HG02970 (cell line): Measurements from ENCODE around the gene GAS2L2.

Experiments
- ATAC-seq: cut with Tn5 transposase; IDR thresholded peaks from one replicate; pipeline ENCODE4 v1.9.1; 2021; ENCODE audit warnings: mild to moderate bottlenecking, moderate library complexity, moderate number of reproducible peaks; ENCODE audit not compliant: unreplicated experiment, low FRiP score

GAS2L2 gene

GRCh38 chr17:35730400-35731005 lies 22.5 kb downstream of the GAS2L2 start:
- ATAC-seq = no peak

DNA sequence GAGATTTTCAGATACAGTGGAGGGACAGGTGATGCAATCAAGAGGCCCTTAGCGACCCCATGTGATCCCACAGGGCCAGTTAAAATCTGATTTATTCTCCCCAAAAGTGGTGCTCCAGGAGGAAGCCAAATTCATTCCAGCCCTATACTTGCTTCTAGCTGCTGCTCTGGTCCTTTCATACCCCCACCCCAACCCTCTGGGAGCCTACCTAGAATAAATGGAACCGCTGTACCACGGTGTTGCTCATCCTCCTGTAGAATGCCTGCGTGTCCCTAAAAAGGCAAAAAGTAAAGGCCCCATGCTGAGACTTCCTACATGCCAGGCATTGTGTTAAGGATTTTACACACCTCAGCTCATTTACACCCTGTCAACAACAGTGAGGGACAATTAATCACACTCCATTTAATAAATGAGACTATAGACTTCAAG lies 23.6 kb downstream of the GAS2L2 start:
- ATAC-seq = no peak

GRCh38 chr17:35728551-35728950 lies 24.5 kb downstream of the GAS2L2 start:
- ATAC-seq = no peak

- ATAC-seq = no peak
Observed at GRCh38 chr17:35727635-35728034, 25.4 kb downstream of the GAS2L2 start.

GRCh38 chr17:35726953-35727460 lies 26.0 kb downstream of the GAS2L2 start:
- ATAC-seq = no peak

GRCh38 chr17:35726127-35726952 lies 26.7 kb downstream of the GAS2L2 start:
- no peak for ATAC-seq

GRCh38 chr17:35725802-35726126 lies 27.3 kb downstream of the GAS2L2 start:
- no peak for ATAC-seq

DNA sequence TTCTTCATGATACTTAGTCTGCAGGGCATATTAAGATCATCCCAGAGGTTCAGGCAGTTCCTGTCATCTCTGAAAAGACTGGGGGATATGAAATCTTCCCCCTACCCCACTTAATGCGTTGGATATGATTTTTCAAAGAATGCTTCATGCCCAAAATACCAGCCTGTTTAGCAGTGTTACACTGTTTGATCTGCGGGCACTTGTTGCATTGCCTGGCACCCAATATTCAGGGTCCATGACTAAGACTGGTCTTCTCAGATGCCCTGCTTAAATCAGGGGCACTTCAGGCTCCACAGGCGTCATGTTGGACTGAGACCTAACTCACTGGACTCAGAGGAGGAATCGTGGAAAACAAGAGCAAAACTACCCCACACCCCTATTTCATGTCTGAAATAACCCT lies 28.0 kb downstream of the GAS2L2 start:
- ATAC-seq = no peak

DNA sequence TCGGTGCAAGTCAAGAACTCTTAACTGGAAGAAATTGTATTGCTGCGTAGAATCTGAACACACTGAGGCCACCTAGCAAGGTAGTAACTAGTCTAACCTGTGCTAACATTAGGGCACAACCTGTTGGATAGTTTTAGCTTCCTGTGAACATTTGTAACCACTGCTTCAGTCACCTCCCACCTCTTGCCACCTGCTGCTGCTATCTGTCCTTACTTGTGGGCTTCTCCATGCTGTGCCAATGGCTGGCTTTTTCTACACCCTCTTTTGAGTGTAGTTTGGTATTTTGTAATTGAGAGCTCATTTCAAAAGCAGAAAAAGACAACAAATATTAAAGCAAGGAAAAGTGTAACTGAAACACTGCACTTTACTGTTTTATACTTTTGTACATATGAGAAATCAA lies 29.3 kb downstream of the GAS2L2 start:
- ATAC-seq = no peak

DNA sequence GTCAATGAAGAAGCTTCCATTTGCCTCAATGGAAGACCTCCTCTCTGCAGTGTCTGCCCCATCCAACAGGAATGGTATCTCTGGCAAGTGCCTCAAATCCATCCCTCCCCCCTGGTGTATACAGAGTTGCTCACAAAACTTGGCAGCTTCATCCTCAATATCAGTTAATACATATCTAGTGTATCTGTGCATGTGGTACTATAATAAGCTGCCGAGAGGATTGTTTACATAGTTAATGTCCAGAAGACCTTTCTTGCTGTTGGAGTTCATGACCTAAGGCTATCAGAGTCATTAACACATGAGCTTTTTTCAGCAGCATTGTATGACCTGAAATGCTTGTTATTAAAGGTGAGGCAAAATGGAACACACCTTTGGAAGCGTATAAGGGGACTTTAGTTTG lies 35.6 kb downstream of the GAS2L2 start:
- ATAC-seq = no peak

DNA sequence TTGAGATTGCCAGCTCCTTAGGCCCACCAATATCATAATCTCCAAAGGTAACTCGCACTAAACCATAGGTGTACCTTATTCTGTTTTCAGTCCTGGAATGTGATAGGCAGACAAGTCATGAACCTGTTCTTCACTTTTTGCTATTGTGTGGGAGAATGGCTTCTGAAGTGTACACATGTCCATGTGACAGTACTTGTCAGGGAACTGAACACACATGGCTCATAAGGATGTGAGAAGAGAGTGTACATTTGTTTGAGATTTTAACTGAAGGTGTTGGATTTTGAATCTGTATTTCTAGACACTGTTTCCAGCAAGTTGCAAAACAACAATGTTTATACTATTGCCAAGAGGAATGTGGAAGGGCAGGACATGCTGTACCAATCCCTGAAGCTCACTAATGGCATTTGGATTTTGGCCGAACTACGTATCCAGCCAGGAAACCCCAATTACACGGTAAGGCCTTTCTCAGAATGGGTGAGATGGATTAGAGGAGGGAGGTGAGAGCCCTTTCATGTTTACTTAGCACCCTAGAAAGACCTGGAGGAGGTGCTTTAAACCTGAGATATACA lies 36.1 kb downstream of the GAS2L2 start:
- ATAC-seq = no peak

GRCh38 chr17:35716173-35716572 lies 36.9 kb downstream of the GAS2L2 start:
- no peak for ATAC-seq

- ATAC-seq = no peak
Observed at GRCh38 chr17:35715416-35715815, 37.6 kb downstream of the GAS2L2 start.

- ATAC-seq = no peak
Observed at GRCh38 chr17:35714988-35715387, 38.1 kb downstream of the GAS2L2 start.

GRCh38 chr17:35713069-35713728 lies 39.8 kb downstream of the GAS2L2 start:
- no peak for ATAC-seq

DNA sequence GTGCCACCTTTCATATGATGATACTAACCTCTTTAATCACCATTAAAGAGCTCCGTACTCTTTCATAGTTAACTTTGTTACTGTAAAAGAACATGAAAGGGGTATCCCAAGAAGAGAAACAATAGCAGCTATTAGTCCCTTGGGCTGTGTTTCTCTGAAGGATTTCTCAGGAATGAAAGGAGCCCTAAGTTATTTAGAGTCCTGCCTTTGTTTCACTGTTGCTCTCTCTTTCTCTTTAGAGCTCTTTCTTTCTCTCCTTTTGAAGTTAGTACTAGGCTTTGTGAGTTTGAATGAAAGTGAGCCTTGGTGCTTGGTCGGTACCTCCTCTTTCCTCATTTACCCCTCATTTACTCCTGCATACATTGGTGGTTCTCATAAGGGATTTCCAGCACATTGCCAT lies 42.1 kb downstream of the GAS2L2 start:
- ATAC-seq = no peak

GRCh38 chr17:35709874-35710273 lies 43.2 kb downstream of the GAS2L2 start:
- no peak for ATAC-seq

DNA sequence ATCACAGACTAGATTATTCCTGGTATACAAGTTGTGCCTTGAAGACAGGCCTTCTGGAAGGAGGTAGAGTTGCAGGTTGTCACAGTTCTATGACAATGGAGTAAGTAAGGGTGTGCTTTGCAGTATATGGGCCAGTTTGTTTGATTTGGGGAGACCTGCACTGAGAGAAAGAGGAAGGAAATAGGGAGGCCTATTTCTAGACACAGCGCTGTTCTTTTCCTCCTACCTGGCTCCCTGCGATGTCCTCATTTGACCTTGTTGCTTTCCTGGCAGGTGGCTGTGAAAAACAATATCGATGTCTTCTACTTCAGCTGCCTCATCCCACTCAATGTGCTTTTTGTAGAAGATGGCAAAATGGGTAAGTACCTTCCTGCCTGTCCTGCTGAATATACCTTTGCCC lies 44.1 kb downstream of the GAS2L2 start:
- no peak for ATAC-seq

GRCh38 chr17:35708149-35708548 lies 44.9 kb downstream of the GAS2L2 start:
- no peak for ATAC-seq

DNA sequence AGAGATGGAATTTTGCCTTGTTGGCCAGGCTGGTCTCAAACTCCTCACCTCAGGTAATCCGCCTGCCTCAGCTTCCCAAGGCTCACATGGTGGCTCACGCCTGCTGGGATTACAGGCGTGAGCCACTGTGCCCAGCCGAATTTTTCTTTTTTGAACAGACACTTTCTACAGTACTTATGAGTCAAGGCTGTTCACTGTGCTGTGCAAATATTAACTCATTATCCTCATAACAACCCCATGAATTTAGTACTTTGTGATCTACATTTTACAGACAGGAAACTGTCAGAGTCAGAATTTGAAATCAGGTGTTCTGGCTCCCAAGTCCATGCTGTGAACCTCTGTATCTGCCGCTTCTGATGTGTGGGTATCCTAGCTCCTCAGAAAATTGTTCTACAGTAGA lies 47.3 kb downstream of the GAS2L2 start:
- no peak for ATAC-seq

GRCh38 chr17:35705230-35705629 lies 47.8 kb downstream of the GAS2L2 start:
- ATAC-seq = no peak
